GM12891 (cell line): ENCODE data around the gene RUVBL2.

ENCODE experiments used
- POLR2A ChIP-seq: IDR thresholded peaks from 2 replicates; pipeline ENCODE4 v1.6.1; 2011; ENCODE audit warnings: low read depth, low read length, control low read depth
- TAF1 ChIP-seq: IDR thresholded peaks from 2 replicates; pipeline ENCODE4 v1.6.1; 2011; ENCODE audit warnings: low read depth, low read length, control low read depth

- TF ChIP-seq TAF1 = no peak
- no peak for TF ChIP-seq POLR2A
Observed at GRCh38 chr19:48950159-48950558, 43.5 kb upstream of the RUVBL2 start.
